SK-N-MC (cell line): Measurements from ENCODE around the gene PHRF1.

Experiments
- EZH2 ChIP-seq: fragments of 200-600 bp; sonication (generic); IDR thresholded peaks from one replicate; pipeline ENCODE4 v1.6.1; 2017; ENCODE audit warnings: antibody characterized with exemption
- FOXP2 ChIP-seq: optimal IDR thresholded peaks from 2 replicates; pipeline ENCODE3; 2011; ENCODE audit warnings: mild to moderate bottlenecking, moderate library complexity; ENCODE audit not compliant: insufficient read depth; ENCODE audit errors: extremely low read length, control extremely low read depth
- POLR2AphosphoS5 ChIP-seq: IDR thresholded peaks from 2 replicates; pipeline ENCODE4 v1.6.1; 2012; ENCODE audit warnings: mild to moderate bottlenecking, low read depth, low read length, borderline replicate concordance

GRCh38 chr11:620935-621814 lies 44.9 kb downstream of the PHRF1 start:
- no peak for TF ChIP-seq EZH2
- TF ChIP-seq POLR2AphosphoS5 = no peak
- no peak for TF ChIP-seq FOXP2
